ENCODE data around the gene SAMD9L.

The SAMD9L gene

DNA sequence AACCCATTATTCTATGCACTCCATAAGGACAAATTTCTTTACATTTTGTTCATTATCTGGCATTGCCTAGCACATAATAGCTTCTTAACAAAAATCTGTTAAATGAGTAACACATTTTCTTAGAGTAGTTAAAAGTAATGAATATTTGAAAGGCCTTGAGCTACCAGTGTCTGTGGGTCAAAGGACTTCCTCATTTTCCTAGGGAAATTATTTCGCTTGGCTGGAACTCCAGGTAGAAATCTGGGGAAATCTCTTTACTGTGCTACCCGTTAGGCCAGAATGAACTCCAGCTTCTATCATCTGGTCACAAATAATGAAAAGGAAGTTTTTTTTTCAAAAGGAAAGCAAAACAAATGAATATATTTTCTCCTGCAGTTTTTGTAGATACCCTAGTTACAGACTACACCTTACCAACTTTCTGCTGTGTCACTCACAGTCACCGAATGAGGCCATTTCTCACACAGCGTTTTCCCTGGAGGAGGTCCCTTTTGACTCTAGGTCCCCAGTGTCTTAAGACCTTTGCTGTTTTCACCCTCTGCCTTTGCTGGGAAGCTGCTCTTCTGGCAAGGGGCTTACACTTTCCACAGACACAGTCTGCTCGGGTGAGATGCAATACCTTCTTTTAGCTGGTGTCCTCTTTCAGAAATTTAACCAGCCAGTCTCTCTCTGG lies 1.6 kb downstream of the SAMD9L start:
- POLR2A ChIA-PET, result interaction anchor here (1.5 kb wide), 1 partner anchor 29 kb away, joined by 4 read pairs; the partner anchor contains the start of gene SAMD9
- 27% methylated on average over 5 of the region's 5 CpGs for WGBS (ENCODE audit: insufficient coverage)

DNA sequence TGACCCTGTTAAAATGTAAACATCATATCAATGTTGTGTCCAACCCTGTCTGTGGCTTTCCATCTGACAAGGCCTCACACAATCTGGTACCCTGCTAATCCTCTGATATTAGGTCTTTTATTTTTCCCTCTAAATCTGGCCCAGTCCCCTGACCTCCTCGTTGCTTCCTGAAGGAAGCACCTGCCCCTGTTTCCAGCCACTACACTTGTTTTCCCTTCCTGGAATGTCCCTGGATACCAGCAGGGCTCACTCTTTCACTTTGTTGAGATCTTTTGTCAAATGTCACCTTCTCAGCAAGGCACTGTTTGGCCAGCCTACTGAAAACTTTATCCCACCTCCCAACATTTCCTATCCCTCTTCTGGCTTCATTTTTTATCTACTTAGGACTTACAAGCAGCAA lies 2.1 kb downstream of the SAMD9L start:
- ChIA-PET CTCF (no interaction called here), POLR2A (no interaction called here)
- Histone ChIP-seq H3K27ac (ENCODE audit: insufficient read depth in 1 of 2, low read depth in 1 of 2, low read length in 2 of 2, poor library complexity in 1 of 2, severe bottlenecking in 2 of 2) (peak overlapping the region; percentile 52 to 91), H3K9me3 (ENCODE audit: control extremely low read depth in 1 of 5, control insufficient read depth in 4 of 5, insufficient read depth in 2 of 5, low read depth in 1 of 5, low read length in 4 of 5) (no peaks in the 10 kb centered on the region), H3K4me1 (ENCODE audit: control extremely low read depth in 1 of 4, control insufficient read depth in 4 of 4, insufficient read depth in 4 of 4, low read length in 3 of 4) (peaks cover 19 to 29% (median 25%) of the 10 kb centered on the region in 4 experiments), H3K27me3 (replicated peaks in 2 of 5; ENCODE audit: control insufficient read depth in 4 of 5, insufficient read depth in 5 of 5, low read length in 4 of 5) (no peaks in the 10 kb centered on the region), H3K36me3 (ENCODE audit: control insufficient read depth in 4 of 4, insufficient read depth in 4 of 4, low read length in 3 of 4) (peaks cover 14 to 36% (median 20%) of the 10 kb centered on the region in 4 experiments), H3K4me3 (ENCODE audit: control insufficient read depth in 1 of 7, extremely low read depth in 1 of 7, insufficient read depth in 4 of 7, low read depth in 2 of 7, low read length in 6 of 7) (peak overlapping the region in 5 of 7 experiments; percentile 38 to 90 (median 74))
- no peak for DNase-seq
- 0% methylated on average over 1 of the region's 1 CpG for WGBS (ENCODE audit: insufficient coverage)

More for the DNA sequence above, 1.6 kb downstream of the SAMD9L start:
- Histone ChIP-seq H3K4me1 (ENCODE audit: control extremely low read depth in 1 of 4, control insufficient read depth in 4 of 4, insufficient read depth in 4 of 4, low read length in 3 of 4) (peaks cover 19 to 29% (median 25%) of the 10 kb centered on the region in 4 experiments), H3K27me3 (replicated peaks in 2 of 5; ENCODE audit: control insufficient read depth in 4 of 5, insufficient read depth in 5 of 5, low read length in 4 of 5) (no peaks in the 10 kb centered on the region), H3K36me3 (ENCODE audit: control insufficient read depth in 4 of 4, insufficient read depth in 4 of 4, low read length in 3 of 4) (peaks cover 13 to 31% (median 19%) of the 10 kb centered on the region in 4 experiments), H3K9me3 (ENCODE audit: control extremely low read depth in 1 of 5, control insufficient read depth in 4 of 5, insufficient read depth in 2 of 5, low read depth in 1 of 5, low read length in 4 of 5) (no peaks in the 10 kb centered on the region), H3K4me3 (ENCODE audit: control insufficient read depth in 1 of 7, extremely low read depth in 1 of 7, insufficient read depth in 4 of 7, low read depth in 2 of 7, low read length in 6 of 7) (peak overlapping the region in 6 of 7 experiments; percentile 57 to 93 (median 76)), H3K27ac (ENCODE audit: insufficient read depth in 1 of 2, low read depth in 1 of 2, low read length in 2 of 2, poor library complexity in 1 of 2, severe bottlenecking in 2 of 2) (peak overlapping the region; percentile 52 to 91)
- DNase-seq, result peak; percentile 46 to 87 (median 83)
- CTCF ChIA-PET, result interaction anchor here (1.2 to 1.5 kb wide), 2 partner anchors 26 to 82 kb away, joined by 3 read pairs; no protein-coding TSS in a partner anchor

DNA sequence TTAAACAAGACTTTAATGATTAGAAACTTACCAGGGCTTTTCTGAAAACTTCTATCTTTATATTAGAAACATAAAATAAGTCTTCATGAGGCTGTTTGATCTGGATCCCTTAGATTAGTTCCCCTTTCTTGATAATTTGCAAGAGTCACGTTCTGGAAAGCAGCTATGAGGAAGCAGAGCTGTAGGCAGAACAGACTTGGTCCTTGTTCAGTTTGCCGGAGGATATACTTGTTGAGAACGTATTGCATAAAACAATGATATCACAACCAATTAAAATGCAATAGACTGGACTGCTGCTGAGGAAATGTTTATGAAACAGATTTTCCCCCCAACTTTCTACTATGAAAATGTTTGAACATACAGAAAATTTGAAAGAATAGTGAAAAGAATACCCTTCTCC lies 2.8 kb downstream of the SAMD9L start:
- Histone ChIP-seq H3K4me3 (ENCODE audit: control insufficient read depth in 1 of 7, extremely low read depth in 1 of 7, insufficient read depth in 4 of 7, low read depth in 2 of 7, low read length in 6 of 7) (peak overlapping the region in 3 of 7 experiments; percentile 8 to 90 (median 77)), H3K36me3 (ENCODE audit: control insufficient read depth in 4 of 4, insufficient read depth in 4 of 4, low read length in 3 of 4) (peaks cover 18 to 43% (median 26%) of the 10 kb centered on the region in 4 experiments), H3K4me1 (ENCODE audit: control extremely low read depth in 1 of 4, control insufficient read depth in 4 of 4, insufficient read depth in 4 of 4, low read length in 3 of 4) (peaks cover 19 to 29% (median 25%) of the 10 kb centered on the region in 4 experiments), H3K9me3 (ENCODE audit: control extremely low read depth in 1 of 5, control insufficient read depth in 4 of 5, insufficient read depth in 2 of 5, low read depth in 1 of 5, low read length in 4 of 5) (peaks cover 0 to 2% (median 0%) of the 10 kb centered on the region in 5 experiments), H3K27me3 (replicated peaks in 2 of 5; ENCODE audit: control insufficient read depth in 4 of 5, insufficient read depth in 5 of 5, low read length in 4 of 5) (no peaks in the 10 kb centered on the region), H3K27ac (ENCODE audit: insufficient read depth in 1 of 2, low read depth in 1 of 2, low read length in 2 of 2, poor library complexity in 1 of 2, severe bottlenecking in 2 of 2) (no peak overlapping the region)
- POLR2A ChIA-PET, result interaction anchor here (0.5 kb wide), 1 partner anchor 18 kb away, joined by 4 read pairs; no protein-coding TSS in a partner anchor
- DNase-seq, result peak; percentile 44 to 82 (median 72)
- CTCF ChIA-PET, result no interaction called here
- no CpG with 5 or more reads among the region's 3 CpGs for WGBS (ENCODE audit: insufficient coverage)

DNA sequence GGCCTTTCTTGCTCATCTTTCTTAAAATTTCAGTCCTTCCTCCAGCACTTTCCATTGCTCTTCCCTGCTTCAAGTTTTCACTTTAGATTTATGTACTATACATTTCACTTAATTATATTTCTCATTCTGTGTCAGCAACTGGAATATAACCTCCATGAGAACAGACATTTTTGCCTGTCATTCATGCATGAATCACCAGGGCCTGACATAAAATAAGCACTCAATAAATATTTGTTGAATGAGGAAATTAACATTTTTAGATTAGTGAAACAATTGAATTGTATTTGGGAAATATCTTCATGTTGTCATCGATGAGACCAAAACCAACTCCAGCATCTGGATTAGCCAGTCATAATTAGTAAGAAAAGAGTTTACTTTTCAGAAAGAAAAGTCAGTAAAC lies 6.1 kb downstream of the SAMD9L start:
- peaks cover 37 to 75% (median 45%) of the 10 kb centered on the region in 4 experiments for H3K36me3 ChIP-seq (ENCODE audit: control insufficient read depth in 4 of 4, insufficient read depth in 4 of 4, low read length in 3 of 4)
- peaks cover 15 to 21% (median 19%) of the 10 kb centered on the region in 4 experiments for H3K4me1 ChIP-seq (ENCODE audit: control extremely low read depth in 1 of 4, control insufficient read depth in 4 of 4, insufficient read depth in 4 of 4, low read length in 3 of 4)
- no peak for DNase-seq
- WGBS (ENCODE audit: insufficient coverage), result no CpG with 5 or more reads among the region's 1 CpG
- H3K27me3 ChIP-seq (replicated peaks in 2 of 5; ENCODE audit: control insufficient read depth in 4 of 5, insufficient read depth in 5 of 5, low read length in 4 of 5), result no peaks in the 10 kb centered on the region
- CTCF ChIA-PET, result no interaction called here
- POLR2A ChIA-PET, result no interaction called here
- H3K4me3 ChIP-seq (ENCODE audit: control insufficient read depth in 1 of 7, extremely low read depth in 1 of 7, insufficient read depth in 4 of 7, low read depth in 2 of 7, low read length in 6 of 7), result no peak overlapping the region
- no peak overlapping the region for H3K27ac ChIP-seq (ENCODE audit: insufficient read depth in 1 of 2, low read depth in 1 of 2, low read length in 2 of 2, poor library complexity in 1 of 2, severe bottlenecking in 2 of 2)
- H3K9me3 ChIP-seq (ENCODE audit: control extremely low read depth in 1 of 5, control insufficient read depth in 4 of 5, insufficient read depth in 2 of 5, low read depth in 1 of 5, low read length in 4 of 5), result peaks cover 0 to 25% (median 7%) of the 10 kb centered on the region in 5 experiments

DNA sequence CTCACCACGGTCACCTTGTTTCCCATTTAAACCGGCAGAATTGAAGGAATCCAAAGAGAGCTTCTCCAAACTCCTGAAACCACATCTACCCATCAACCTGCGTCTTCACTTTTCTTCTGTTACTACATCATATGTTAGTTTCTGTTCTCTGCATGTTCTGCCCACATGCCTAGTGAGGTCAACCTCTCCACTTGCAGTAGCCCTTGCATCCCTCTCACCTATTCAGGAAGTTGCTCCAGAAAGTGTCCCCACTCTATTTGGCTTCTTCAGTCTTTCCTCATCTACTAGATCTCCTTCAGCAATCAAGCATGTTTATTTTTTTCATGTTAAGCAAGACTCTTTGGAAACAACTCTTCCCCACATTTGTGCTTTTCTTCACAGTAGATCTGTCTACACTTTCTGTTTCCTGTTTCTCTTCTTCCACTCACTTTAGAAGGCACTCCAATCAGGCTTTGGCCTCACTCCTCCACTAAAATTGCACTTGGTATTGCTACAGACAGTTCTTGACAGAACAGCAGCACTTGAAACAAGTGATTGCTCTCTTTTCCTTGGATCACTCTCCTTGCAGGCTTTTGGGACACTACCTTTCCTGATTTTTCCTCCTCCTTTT lies 7.5 kb downstream of the SAMD9L start:
- WGBS (ENCODE audit: insufficient coverage), result 100% methylated on average over 3 of the region's 3 CpGs
- CTCF ChIA-PET, result no interaction called here
- Histone ChIP-seq H3K9me3 (ENCODE audit: control extremely low read depth in 1 of 5, control insufficient read depth in 4 of 5, insufficient read depth in 2 of 5, low read depth in 1 of 5, low read length in 4 of 5) (peaks cover under 1 to 37% (median 13%) of the 10 kb centered on the region in 5 experiments), H3K27me3 (replicated peaks in 2 of 5; ENCODE audit: control insufficient read depth in 4 of 5, insufficient read depth in 5 of 5, low read length in 4 of 5) (no peaks in the 10 kb centered on the region), H3K4me1 (ENCODE audit: control extremely low read depth in 1 of 4, control insufficient read depth in 4 of 4, insufficient read depth in 4 of 4, low read length in 3 of 4) (peaks cover 2 to 7% (median 6%) of the 10 kb centered on the region in 4 experiments), H3K4me3 (ENCODE audit: control insufficient read depth in 1 of 7, extremely low read depth in 1 of 7, insufficient read depth in 4 of 7, low read depth in 2 of 7, low read length in 6 of 7) (no peak overlapping the region), H3K27ac (ENCODE audit: insufficient read depth in 1 of 2, low read depth in 1 of 2, low read length in 2 of 2, poor library complexity in 1 of 2, severe bottlenecking in 2 of 2) (no peak overlapping the region), H3K36me3 (ENCODE audit: control insufficient read depth in 4 of 4, insufficient read depth in 4 of 4, low read length in 3 of 4) (peaks cover 43 to 89% (median 50%) of the 10 kb centered on the region in 4 experiments)
- POLR2A ChIA-PET, result no interaction called here
- DNase-seq, result no peak

DNA sequence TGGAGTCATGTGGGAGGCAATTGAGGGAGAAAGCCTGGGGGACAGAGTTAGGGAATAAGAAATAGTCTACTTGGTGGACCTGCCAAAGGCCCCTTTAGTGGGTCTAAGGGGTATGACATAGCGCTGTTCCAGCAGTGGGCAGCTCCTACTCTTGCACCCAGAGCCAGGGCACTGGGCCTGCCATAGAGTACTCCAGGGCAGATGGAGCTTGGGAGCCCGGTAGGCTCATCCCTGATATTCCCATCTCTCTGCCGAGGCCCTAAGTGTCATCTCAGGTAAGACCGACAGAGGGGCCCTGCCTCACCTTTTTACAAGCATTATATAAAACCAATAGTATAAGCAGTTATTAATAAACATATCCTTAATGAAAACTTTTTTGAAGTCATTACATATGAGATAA lies 9.6 kb downstream of the SAMD9L start:
- Histone ChIP-seq H3K4me1 (ENCODE audit: control extremely low read depth in 1 of 4, control insufficient read depth in 4 of 4, insufficient read depth in 4 of 4, low read length in 3 of 4) (no peaks in the 10 kb centered on the region), H3K9me3 (ENCODE audit: control extremely low read depth in 1 of 5, control insufficient read depth in 4 of 5, insufficient read depth in 2 of 5, low read depth in 1 of 5, low read length in 4 of 5) (peaks cover 14 to 57% (median 29%) of the 10 kb centered on the region in 5 experiments), H3K27me3 (replicated peaks in 2 of 5; ENCODE audit: control insufficient read depth in 4 of 5, insufficient read depth in 5 of 5, low read length in 4 of 5) (no peaks in the 10 kb centered on the region), H3K27ac (ENCODE audit: insufficient read depth in 1 of 2, low read depth in 1 of 2, low read length in 2 of 2, poor library complexity in 1 of 2, severe bottlenecking in 2 of 2) (no peak overlapping the region), H3K4me3 (ENCODE audit: control insufficient read depth in 1 of 7, extremely low read depth in 1 of 7, insufficient read depth in 4 of 7, low read depth in 2 of 7, low read length in 6 of 7) (no peak overlapping the region), H3K36me3 (ENCODE audit: control insufficient read depth in 4 of 4, insufficient read depth in 4 of 4, low read length in 3 of 4) (peaks cover 51 to 93% (median 53%) of the 10 kb centered on the region in 4 experiments)
- no peak for DNase-seq
- POLR2A ChIA-PET, result no interaction called here
- CTCF ChIA-PET, result interaction anchor here (0.9 kb wide), 1 partner anchor 94 kb away, joined by 3 read pairs; the partner anchor contains the start of gene VPS50
- 100% methylated on average over 2 of the region's 4 CpGs for WGBS (ENCODE audit: insufficient coverage)

DNA sequence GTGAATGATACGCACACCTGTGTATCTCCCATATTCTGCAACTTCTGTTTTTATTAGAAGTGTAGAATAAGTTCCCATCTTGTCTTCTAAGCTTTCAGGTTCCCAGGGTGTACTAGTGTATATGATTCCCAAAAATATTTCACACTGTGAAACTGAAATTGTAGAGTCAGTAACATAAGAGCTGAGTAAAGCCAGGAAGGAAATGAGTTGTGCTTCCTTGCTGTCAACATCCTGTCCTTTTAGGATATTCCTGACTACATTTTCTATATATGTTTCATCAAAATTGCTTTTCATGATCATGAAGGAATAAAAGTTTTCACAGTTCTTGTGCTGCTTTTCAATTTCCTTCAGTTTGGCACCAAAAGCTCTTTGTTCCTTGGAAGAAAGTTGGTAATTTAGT lies 15.2 kb downstream of the SAMD9L start:
- CTCF ChIA-PET, result interaction anchor here (1.4 kb wide), 1 partner anchor 10 kb away, joined by 4 read pairs; no protein-coding TSS in a partner anchor
- peaks cover 14 to 60% (median 33%) of the 10 kb centered on the region in 5 experiments for H3K9me3 ChIP-seq (ENCODE audit: control extremely low read depth in 1 of 5, control insufficient read depth in 4 of 5, insufficient read depth in 2 of 5, low read depth in 1 of 5, low read length in 4 of 5)
- no peaks in the 10 kb centered on the region for H3K4me1 ChIP-seq (ENCODE audit: control extremely low read depth in 1 of 4, control insufficient read depth in 4 of 4, insufficient read depth in 4 of 4, low read length in 3 of 4)
- no peak overlapping the region for H3K4me3 ChIP-seq (ENCODE audit: control insufficient read depth in 1 of 7, extremely low read depth in 1 of 7, insufficient read depth in 4 of 7, low read depth in 2 of 7, low read length in 6 of 7)
- H3K36me3 ChIP-seq (ENCODE audit: control insufficient read depth in 4 of 4, insufficient read depth in 4 of 4, low read length in 3 of 4), result peaks cover 13 to 38% (median 23%) of the 10 kb centered on the region in 4 experiments
- H3K27ac ChIP-seq (ENCODE audit: insufficient read depth in 1 of 2, low read depth in 1 of 2, low read length in 2 of 2, poor library complexity in 1 of 2, severe bottlenecking in 2 of 2), result no peak overlapping the region
- 100% methylated on average over 1 of the region's 1 CpG for WGBS (ENCODE audit: insufficient coverage)
- POLR2A ChIA-PET, result no interaction called here
- no peaks in the 10 kb centered on the region for H3K27me3 ChIP-seq (replicated peaks in 2 of 5; ENCODE audit: control insufficient read depth in 4 of 5, insufficient read depth in 5 of 5, low read length in 4 of 5)
- no peak for DNase-seq

Measured in common myeloid progenitor, CD34-positive (primary cell).